ENCODE measurements around the gene TNFRSF14.

GRCh38 chr1:2526824-2527555 lies 29.2 kb upstream of the TNFRSF14 start:
- TF ChIP-seq POLR2A (IDR thresholded peaks at IDR 0.05; ENCODE audit: low read depth, low read length) = no peak
- TF ChIP-seq POLR2AphosphoS5 (IDR thresholded peaks at IDR 0.05; ENCODE audit: low read depth, low read length) = no peak
- TF ChIP-seq TAF1 (IDR thresholded peaks at IDR 0.05; ENCODE audit: borderline replicate concordance, low read depth, low read length) = no peak
